Heart left ventricle (tissue), 13 donors: Measurements from ENCODE around the gene MDH2.

Experiments
- CTCF ChIP-seq, 12 donors: fragments of 200-600 bp; sonication (generic) in 4 of 12; IDR thresholded peaks; one replicate each; pipeline versions ENCODE4 v1.5.0 to v1.8.0; 2018 to 2022; ENCODE audit warnings: antibody characterized with exemption in 12 of 12, mild to moderate bottlenecking in 5 of 12
- POLR2A ChIP-seq, 2 donors: fragments of 450-650 bp; IDR thresholded peaks; one replicate each; pipeline ENCODE4 v1.6.1; 2017; ENCODE audit warnings: antibody characterized with exemption in 2 of 2, mild to moderate bottlenecking in 2 of 2, moderate library complexity in 2 of 2
- donor health status: ischemic (EF 13 %, LVEDD 7.1; RV severe dilation, severe dysfunction).
- donor health status: DM: no; HTN: yes; CAD: no.
- donor health status: DM: no; HTN: no; CAD: no.
- donor health status: ischemic (EF 25% LVEDD 6.9; RV normal size, moderate dysfunction).
- donor health status: ischemic (EF 25% LVEDD 5.7; RV mildly dilated, moderate dysfunction).
- donor health status: ischemic (EF 35%, LVEDD 5.7; RV mildly dilated, moderate dysfunction).
- donor health status: nonischemic (EF 11% LVEDD 7.7; RV severe dilation, severe dysfunction).
- donor health status: DM: yes; HTN: yes; CAD: no.
- donor health status: PGD.
- donor health status: ischemic (EF 29% LVEDD 5.4; RV normal size, mild dysfunction).
- donor health status: nonischemic (EF 23%, LVEDD 6.1; RV moderate dilation, normal function).

- no peak for TF ChIP-seq CTCF (IDR thresholded peaks at IDR 0.05)
- TF ChIP-seq POLR2A (IDR thresholded peaks at IDR 0.05), result no peak
Measured at GRCh38 chr7:76073335-76073990, 25.6 kb downstream of the MDH2 start.
